ENCODE measurements around the gene TRPV5.

The TRPV5 gene

GRCh38 chr7:142885311-142886230 is 48.0 kb downstream of the TRPV5 start, which contains the start of gene TRPV6:
Gene TRPV6 (minus strand): TSS chr7:142885745.
- DNase-seq (ENCODE audit: low read depth), result no peak

GRCh38 chr7:142884286-142884640 is 49.3 kb downstream of the TRPV5 start:
- no peak for DNase-seq (ENCODE audit: low read depth)

- no peak for DNase-seq (ENCODE audit: low read depth)
Measured at GRCh38 chr7:142883571-142884285, 49.8 kb downstream of the TRPV5 start.

- no peak for DNase-seq (ENCODE audit: low read depth)
Measured at GRCh38 chr7:142883145-142883544, 50.4 kb downstream of the TRPV5 start.

- DNase-seq (ENCODE audit: low read depth), result no peak
Measured at GRCh38 chr7:142882338-142882678, 51.2 kb downstream of the TRPV5 start.

- DNase-seq (ENCODE audit: low read depth), result no peak
Measured at GRCh38 chr7:142881586-142882337, 51.8 kb downstream of the TRPV5 start.

- DNase-seq (ENCODE audit: low read depth), result peak; percentile 37
Measured at GRCh38 chr7:142880876-142881505, 52.6 kb downstream of the TRPV5 start.

GRCh38 chr7:142879060-142879459 is 54.5 kb downstream of the TRPV5 start:
- no peak for DNase-seq (ENCODE audit: low read depth)

GRCh38 chr7:142878315-142878714 is 55.2 kb downstream of the TRPV5 start:
- DNase-seq (ENCODE audit: low read depth), result peak; percentile 2

- DNase-seq (ENCODE audit: low read depth), result no peak
Measured at GRCh38 chr7:142876991-142877910, 56.3 kb downstream of the TRPV5 start.

- DNase-seq (ENCODE audit: low read depth), result no peak
Measured at GRCh38 chr7:142876236-142876960, 57.1 kb downstream of the TRPV5 start.

- DNase-seq (ENCODE audit: low read depth), result no peak
Measured at GRCh38 chr7:142875456-142875855, 58.1 kb downstream of the TRPV5 start.

GRCh38 chr7:142874837-142875236 is 58.7 kb downstream of the TRPV5 start:
- DNase-seq (ENCODE audit: low read depth), result no peak

- no peak for DNase-seq (ENCODE audit: low read depth)
Measured at GRCh38 chr7:142874409-142874808, 59.1 kb downstream of the TRPV5 start.

GRCh38 chr7:142873871-142874270 is 59.7 kb downstream of the TRPV5 start:
- no peak for DNase-seq (ENCODE audit: low read depth)

- peak; percentile 15 for DNase-seq (ENCODE audit: low read depth)
Measured at GRCh38 chr7:142873281-142873784, 60.2 kb downstream of the TRPV5 start.

- no peak for DNase-seq (ENCODE audit: low read depth)
Measured at GRCh38 chr7:142872106-142872675, 61.4 kb downstream of the TRPV5 start.

GRCh38 chr7:142871260-142872105 is 62.1 kb downstream of the TRPV5 start:
- no peak for DNase-seq (ENCODE audit: low read depth)
